Measurements from ENCODE around the gene CDH18.

DNA sequence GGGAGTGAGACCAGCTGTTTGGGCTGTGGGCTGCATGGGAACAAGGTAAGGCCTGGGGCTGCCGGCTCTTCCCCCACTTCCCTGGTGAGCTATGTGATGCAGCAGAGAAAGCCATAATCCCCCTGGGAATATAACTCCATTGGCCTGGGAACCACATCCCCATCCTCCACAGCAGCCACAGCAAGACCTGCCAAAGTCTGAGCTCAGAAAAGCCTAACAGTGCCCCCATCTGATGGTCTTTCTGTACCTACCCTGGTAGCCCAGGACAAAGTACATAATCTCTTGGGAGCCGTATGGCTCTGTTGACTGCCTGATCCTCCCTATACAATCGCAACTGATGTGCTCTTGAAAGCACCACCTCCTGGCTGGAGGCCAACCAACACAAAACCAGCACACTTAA, 432.6 kb downstream of the CDH18 start:
- TF ChIP-seq, protein P1, sequence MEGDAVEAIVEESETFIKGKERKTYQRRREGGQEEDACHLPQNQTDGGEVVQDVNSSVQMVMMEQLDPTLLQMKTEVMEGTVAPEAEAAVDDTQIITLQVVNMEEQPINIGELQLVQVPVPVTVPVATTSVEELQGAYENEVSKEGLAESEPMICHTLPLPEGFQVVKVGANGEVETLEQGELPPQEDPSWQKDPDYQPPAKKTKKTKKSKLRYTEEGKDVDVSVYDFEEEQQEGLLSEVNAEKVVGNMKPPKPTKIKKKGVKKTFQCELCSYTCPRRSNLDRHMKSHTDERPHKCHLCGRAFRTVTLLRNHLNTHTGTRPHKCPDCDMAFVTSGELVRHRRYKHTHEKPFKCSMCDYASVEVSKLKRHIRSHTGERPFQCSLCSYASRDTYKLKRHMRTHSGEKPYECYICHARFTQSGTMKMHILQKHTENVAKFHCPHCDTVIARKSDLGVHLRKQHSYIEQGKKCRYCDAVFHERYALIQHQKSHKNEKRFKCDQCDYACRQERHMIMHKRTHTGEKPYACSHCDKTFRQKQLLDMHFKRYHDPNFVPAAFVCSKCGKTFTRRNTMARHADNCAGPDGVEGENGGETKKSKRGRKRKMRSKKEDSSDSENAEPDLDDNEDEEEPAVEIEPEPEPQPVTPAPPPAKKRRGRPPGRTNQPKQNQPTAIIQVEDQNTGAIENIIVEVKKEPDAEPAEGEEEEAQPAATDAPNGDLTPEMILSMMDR (IDR thresholded peaks at IDR 0.05), result no peak
- TF ChIP-seq POLR2A (IDR thresholded peaks at IDR 0.05), result no peak
